Measurements from ENCODE around the gene ZNF536. TPM values are rescaled to one million over a fixed set of nuclear protein-coding genes. Genes with fewer than 3 reads are reported as not detected.

Gene ZNF536
- total RNA-seq, 2 experiments from 2014 or later: not detected

GRCh38 chr19:30539315-30539714, 167.1 kb downstream of the ZNF536 start:
- no peaks in the 10 kb centered on the region for H3K4me1 Mint-ChIP-seq
- no peaks in the 10 kb centered on the region for H3K9me3 Mint-ChIP-seq (ENCODE audit: low read depth)
- ChIA-PET CTCF (no interaction called here), POLR2A (no interaction called here)
- peaks cover 3% of the 10 kb centered on the region for H3K27me3 Mint-ChIP-seq
- ATAC-seq (no peak), DNase-seq (no peak)
- intact Hi-C loops (cut with DNase I, micrococcal nuclease): no loop called here
- no peak overlapping the region for H3K27ac Mint-ChIP-seq
- no peaks in the 10 kb centered on the region for H3K36me3 Mint-ChIP-seq (ENCODE audit: low read depth)
- H3K4me3 Mint-ChIP-seq: no peak overlapping the region

DNA sequence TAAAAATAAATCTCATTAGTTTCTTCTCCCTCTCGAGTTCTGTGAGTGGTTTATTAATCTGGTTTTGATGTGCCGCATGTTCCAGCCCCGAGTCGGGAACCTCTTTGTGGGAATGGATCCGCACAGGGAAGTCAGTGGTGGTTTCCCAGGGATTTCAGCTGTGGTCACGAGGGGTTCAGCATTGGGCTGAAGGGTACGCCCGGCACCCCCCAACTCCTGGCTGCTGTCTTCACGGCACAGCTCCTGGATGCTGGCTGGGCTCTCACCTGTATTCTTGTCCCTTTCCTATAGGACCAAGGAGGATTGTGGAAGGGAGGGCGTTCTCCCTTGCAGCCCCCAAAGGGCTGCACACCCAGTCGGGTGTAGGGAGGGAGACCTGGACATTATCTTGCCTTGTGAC, 167.8 kb downstream of the ZNF536 start:
- no peak for ATAC-seq
- CTCF ChIA-PET: no interaction called here
- intact Hi-C loops (cut with DNase I, micrococcal nuclease): no loop called here
- Mint-ChIP-seq H3K36me3 (ENCODE audit: low read depth) (no peaks in the 10 kb centered on the region), H3K27me3 (peaks cover 3% of the 10 kb centered on the region), H3K4me3 (no peak overlapping the region), H3K9me3 (ENCODE audit: low read depth) (no peaks in the 10 kb centered on the region), H3K27ac (no peak overlapping the region), H3K4me1 (no peaks in the 10 kb centered on the region)
- no peak for DNase-seq
- POLR2A ChIA-PET: no interaction called here

DNA sequence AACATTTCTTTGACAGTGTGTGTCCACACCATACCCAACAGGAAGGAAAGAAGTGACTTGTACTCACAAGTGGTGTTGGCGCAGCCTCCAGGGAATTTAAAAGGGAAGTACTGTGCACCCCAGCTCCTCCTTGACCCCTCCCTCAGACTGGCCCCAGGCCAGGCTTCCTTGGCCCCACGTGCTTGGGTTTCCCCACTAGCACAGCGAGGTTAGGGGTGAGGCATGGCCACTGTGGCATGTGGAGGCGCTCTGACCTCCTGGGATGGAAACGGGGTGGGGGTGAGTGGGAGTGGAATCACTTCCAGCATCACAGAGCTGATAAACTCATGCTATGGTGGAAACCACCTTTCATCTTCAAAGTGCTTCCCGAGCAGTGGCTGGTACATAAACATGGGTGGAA, 168.6 kb downstream of the ZNF536 start:
- ChIA-PET CTCF (no interaction called here), POLR2A (no interaction called here)
- Mint-ChIP-seq H3K27me3 (peaks cover 3% of the 10 kb centered on the region), H3K36me3 (ENCODE audit: low read depth) (no peaks in the 10 kb centered on the region), H3K4me3 (no peak overlapping the region), H3K27ac (no peak overlapping the region), H3K4me1 (no peaks in the 10 kb centered on the region), H3K9me3 (ENCODE audit: low read depth) (no peaks in the 10 kb centered on the region)
- ATAC-seq: no peak
- intact Hi-C loops (cut with DNase I, micrococcal nuclease): no loop called here
- DNase-seq: no peak

GRCh38 chr19:30541575-30541974, 169.4 kb downstream of the ZNF536 start:
- ATAC-seq (no peak), DNase-seq (no peak)
- Mint-ChIP-seq H3K27me3 (peaks cover 3% of the 10 kb centered on the region), H3K9me3 (ENCODE audit: low read depth) (no peaks in the 10 kb centered on the region), H3K4me1 (no peaks in the 10 kb centered on the region), H3K36me3 (ENCODE audit: low read depth) (no peaks in the 10 kb centered on the region), H3K4me3 (no peak overlapping the region), H3K27ac (no peak overlapping the region)
- intact Hi-C loops (cut with DNase I, micrococcal nuclease): no loop called here
- ChIA-PET POLR2A (no interaction called here), CTCF (interaction anchor here (0.8 kb wide), 1 partner anchor 10 kb away, joined by 3 read pairs; no protein-coding TSS in a partner anchor)

- intact Hi-C loops (cut with DNase I, micrococcal nuclease): no loop called here
- Mint-ChIP-seq H3K9me3 (ENCODE audit: low read depth) (no peaks in the 10 kb centered on the region), H3K36me3 (ENCODE audit: low read depth) (no peaks in the 10 kb centered on the region), H3K27ac (no peak overlapping the region), H3K4me3 (no peak overlapping the region), H3K4me1 (no peaks in the 10 kb centered on the region), H3K27me3 (peaks cover 3% of the 10 kb centered on the region)
- no peak for DNase-seq
- ChIA-PET CTCF (no interaction called here), POLR2A (no interaction called here)
- no peak for ATAC-seq
These were observed 171.2 kb downstream of the ZNF536 start for GRCh38 chr19:30543243-30543945.

GRCh38 chr19:30545752-30546151, 173.6 kb downstream of the ZNF536 start:
- intact Hi-C loops (cut with DNase I, micrococcal nuclease): no loop called here

GRCh38 chr19:30546332-30546731, 174.1 kb downstream of the ZNF536 start:
- intact Hi-C loops (cut with DNase I, micrococcal nuclease): no loop called here
- Mint-ChIP-seq H3K9me3 (ENCODE audit: low read depth) (no peaks in the 10 kb centered on the region), H3K27ac (no peak overlapping the region), H3K4me3 (no peak overlapping the region), H3K27me3 (no peaks in the 10 kb centered on the region), H3K4me1 (no peaks in the 10 kb centered on the region), H3K36me3 (ENCODE audit: low read depth) (no peaks in the 10 kb centered on the region)
- POLR2A ChIA-PET: no interaction called here
- no peak for ATAC-seq
- DNase-seq: no peak
- CTCF ChIA-PET: no interaction called here

More at GRCh38 chr19:30545752-30546151, 173.6 kb downstream of the ZNF536 start:
- H3K4me3 Mint-ChIP-seq: no peak overlapping the region
- ATAC-seq (no peak), DNase-seq (no peak)
- ChIA-PET POLR2A (no interaction called here), CTCF (no interaction called here)
- H3K27ac Mint-ChIP-seq: no peak overlapping the region
- H3K4me1 Mint-ChIP-seq: no peaks in the 10 kb centered on the region
- no peaks in the 10 kb centered on the region for H3K27me3 Mint-ChIP-seq
- H3K9me3 Mint-ChIP-seq (ENCODE audit: low read depth): no peaks in the 10 kb centered on the region
- no peaks in the 10 kb centered on the region for H3K36me3 Mint-ChIP-seq (ENCODE audit: low read depth)

GRCh38 chr19:30547246-30547645, 175.1 kb downstream of the ZNF536 start:
- H3K36me3 Mint-ChIP-seq (ENCODE audit: low read depth): no peaks in the 10 kb centered on the region
- H3K4me1 Mint-ChIP-seq: no peaks in the 10 kb centered on the region
- POLR2A ChIA-PET: no interaction called here

GRCh38 chr19:30549151-30549550, 177.0 kb downstream of the ZNF536 start:
- ATAC-seq: no peak
- Mint-ChIP-seq H3K4me1 (no peaks in the 10 kb centered on the region), H3K36me3 (ENCODE audit: low read depth) (no peaks in the 10 kb centered on the region), H3K27ac (no peak overlapping the region), H3K27me3 (no peaks in the 10 kb centered on the region), H3K4me3 (no peak overlapping the region), H3K9me3 (ENCODE audit: low read depth) (no peaks in the 10 kb centered on the region)
- no peak for DNase-seq
- intact Hi-C loops (cut with DNase I, micrococcal nuclease): no loop called here
- POLR2A ChIA-PET: no interaction called here
- CTCF ChIA-PET: no interaction called here

More at GRCh38 chr19:30547246-30547645, 175.1 kb downstream of the ZNF536 start:
- Mint-ChIP-seq H3K9me3 (ENCODE audit: low read depth) (no peaks in the 10 kb centered on the region), H3K27ac (no peak overlapping the region), H3K4me3 (no peak overlapping the region), H3K27me3 (no peaks in the 10 kb centered on the region)
- DNase-seq (no peak), ATAC-seq (no peak)
- intact Hi-C loops (cut with DNase I, micrococcal nuclease): no loop called here
- CTCF ChIA-PET: interaction anchor here (0.7 kb wide), 1 partner anchor 51 kb away, joined by 5 read pairs; no protein-coding TSS in a partner anchor

DNA sequence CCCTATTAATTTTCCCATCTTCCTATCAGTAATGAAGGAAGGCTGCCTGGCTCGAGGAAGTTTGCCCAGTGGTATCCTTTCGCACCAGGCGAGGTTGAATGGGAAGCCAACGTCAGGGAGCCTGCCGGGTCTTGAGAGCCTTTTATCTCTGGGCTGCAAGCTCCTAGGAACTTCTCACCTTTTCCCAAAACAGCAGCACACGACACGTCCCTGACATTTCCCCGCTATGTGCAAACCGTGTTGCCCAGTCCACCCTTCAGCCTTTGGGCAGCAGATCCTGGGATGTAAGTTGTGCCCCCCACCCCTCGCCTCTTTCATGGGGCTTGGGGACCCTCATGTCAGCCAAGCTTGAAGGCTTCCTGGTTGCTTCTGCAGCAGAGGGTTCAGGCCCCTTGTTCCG, 179.1 kb downstream of the ZNF536 start:
- no peak overlapping the region for H3K27ac Mint-ChIP-seq
- no peaks in the 10 kb centered on the region for H3K27me3 Mint-ChIP-seq
- CTCF ChIA-PET: interaction anchor here (0.6 to 0.7 kb wide), 2 partner anchors 9 to 484 kb away, joined by 3 read pairs; no protein-coding TSS in a partner anchor
- no peak overlapping the region for H3K4me3 Mint-ChIP-seq
- intact Hi-C loops (cut with DNase I, micrococcal nuclease): no loop called here
- no peaks in the 10 kb centered on the region for H3K9me3 Mint-ChIP-seq (ENCODE audit: low read depth)
- H3K36me3 Mint-ChIP-seq (ENCODE audit: low read depth): no peaks in the 10 kb centered on the region
- ATAC-seq (no peak), DNase-seq (no peak)
- POLR2A ChIA-PET: no interaction called here
- no peaks in the 10 kb centered on the region for H3K4me1 Mint-ChIP-seq

DNA sequence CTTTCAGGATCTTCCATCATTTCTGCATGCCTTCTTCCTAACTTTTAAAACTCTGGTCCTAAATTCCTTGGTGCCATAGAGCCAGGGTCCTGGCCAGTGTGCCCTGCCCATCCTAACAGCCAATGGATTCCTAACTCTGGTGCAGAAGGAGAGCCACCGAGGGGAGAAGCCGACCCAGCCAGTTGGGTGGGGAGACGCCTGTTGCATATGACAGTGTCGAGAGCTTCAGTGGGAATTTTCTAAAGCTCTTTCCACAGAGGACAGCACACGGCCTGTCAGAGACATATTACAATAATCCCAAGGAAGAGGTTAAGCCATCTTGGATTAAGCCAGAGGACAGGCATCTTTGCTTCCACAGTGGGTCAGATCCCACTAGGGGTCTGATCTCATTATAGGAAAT, 180.4 kb downstream of the ZNF536 start:
- Mint-ChIP-seq H3K4me1 (no peaks in the 10 kb centered on the region), H3K27ac (no peak overlapping the region), H3K36me3 (ENCODE audit: low read depth) (no peaks in the 10 kb centered on the region), H3K27me3 (no peaks in the 10 kb centered on the region), H3K4me3 (no peak overlapping the region), H3K9me3 (ENCODE audit: low read depth) (no peaks in the 10 kb centered on the region)
- intact Hi-C loops (cut with DNase I, micrococcal nuclease): no loop called here
- DNase-seq (no peak), ATAC-seq (no peak)
- POLR2A ChIA-PET: no interaction called here
- CTCF ChIA-PET: interaction anchor here (0.5 kb wide), 1 partner anchor 14 kb away, joined by 4 read pairs; no protein-coding TSS in a partner anchor

- H3K9me3 Mint-ChIP-seq (ENCODE audit: low read depth): no peaks in the 10 kb centered on the region
- intact Hi-C loops (cut with DNase I, micrococcal nuclease): no loop called here
- no peaks in the 10 kb centered on the region for H3K4me1 Mint-ChIP-seq
- no peak overlapping the region for H3K27ac Mint-ChIP-seq
- H3K4me3 Mint-ChIP-seq: no peak overlapping the region
- POLR2A ChIA-PET: no interaction called here
- ATAC-seq (no peak), DNase-seq (no peak)
- no peaks in the 10 kb centered on the region for H3K36me3 Mint-ChIP-seq (ENCODE audit: low read depth)
- CTCF ChIA-PET: no interaction called here
- no peaks in the 10 kb centered on the region for H3K27me3 Mint-ChIP-seq
These were observed 183.0 kb downstream of the ZNF536 start for GRCh38 chr19:30555075-30555790.

All from activated CD4-positive, alpha-beta T cell treated with anti-CD3 and anti-CD28 coated beads for 36 hours (primary cell).